OCI-LY1 (cell line): ENCODE data around the gene ILRUN.

Source experiments
- EZH2 ChIP-seq: fragments of 200-600 bp; sonication (generic), shearing (Covaris generic); IDR thresholded peaks from 2 replicates; pipeline ENCODE4 v1.8.0; 2017; ENCODE audit warnings: borderline replicate concordance, mixed run types, mild to moderate bottlenecking, antibody characterized with exemption, low read length, moderate library complexity, mixed read lengths
- TF ChIP-seq, protein P1 (sequence below): fragments of 200-600 bp; sonication (generic), shearing (Covaris generic); IDR thresholded peaks from 2 replicates; pipeline ENCODE4 v1.5.1; 2017; ENCODE audit warnings: mild to moderate bottlenecking, antibody characterized with exemption, low read length, moderate library complexity, mixed read lengths

DNA sequence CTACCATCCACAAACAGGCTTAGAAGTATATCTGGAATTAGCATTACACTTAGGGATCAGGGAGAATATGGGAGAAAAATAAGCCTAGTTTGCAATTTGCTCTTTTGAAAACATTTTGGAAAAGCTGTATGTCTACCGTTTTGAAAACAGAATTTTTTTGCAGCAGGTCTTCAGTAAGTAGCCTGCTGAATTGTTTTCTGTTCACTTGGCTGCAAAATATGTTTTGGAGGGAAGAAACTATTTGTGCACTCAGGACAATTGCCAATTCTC is 39.6 kb downstream of the ILRUN start:
- TF ChIP-seq EZH2, result no peak
- TF ChIP-seq, protein P1, sequence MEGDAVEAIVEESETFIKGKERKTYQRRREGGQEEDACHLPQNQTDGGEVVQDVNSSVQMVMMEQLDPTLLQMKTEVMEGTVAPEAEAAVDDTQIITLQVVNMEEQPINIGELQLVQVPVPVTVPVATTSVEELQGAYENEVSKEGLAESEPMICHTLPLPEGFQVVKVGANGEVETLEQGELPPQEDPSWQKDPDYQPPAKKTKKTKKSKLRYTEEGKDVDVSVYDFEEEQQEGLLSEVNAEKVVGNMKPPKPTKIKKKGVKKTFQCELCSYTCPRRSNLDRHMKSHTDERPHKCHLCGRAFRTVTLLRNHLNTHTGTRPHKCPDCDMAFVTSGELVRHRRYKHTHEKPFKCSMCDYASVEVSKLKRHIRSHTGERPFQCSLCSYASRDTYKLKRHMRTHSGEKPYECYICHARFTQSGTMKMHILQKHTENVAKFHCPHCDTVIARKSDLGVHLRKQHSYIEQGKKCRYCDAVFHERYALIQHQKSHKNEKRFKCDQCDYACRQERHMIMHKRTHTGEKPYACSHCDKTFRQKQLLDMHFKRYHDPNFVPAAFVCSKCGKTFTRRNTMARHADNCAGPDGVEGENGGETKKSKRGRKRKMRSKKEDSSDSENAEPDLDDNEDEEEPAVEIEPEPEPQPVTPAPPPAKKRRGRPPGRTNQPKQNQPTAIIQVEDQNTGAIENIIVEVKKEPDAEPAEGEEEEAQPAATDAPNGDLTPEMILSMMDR, result no peak
